ENCODE results near the gene YWHAG.

DNA sequence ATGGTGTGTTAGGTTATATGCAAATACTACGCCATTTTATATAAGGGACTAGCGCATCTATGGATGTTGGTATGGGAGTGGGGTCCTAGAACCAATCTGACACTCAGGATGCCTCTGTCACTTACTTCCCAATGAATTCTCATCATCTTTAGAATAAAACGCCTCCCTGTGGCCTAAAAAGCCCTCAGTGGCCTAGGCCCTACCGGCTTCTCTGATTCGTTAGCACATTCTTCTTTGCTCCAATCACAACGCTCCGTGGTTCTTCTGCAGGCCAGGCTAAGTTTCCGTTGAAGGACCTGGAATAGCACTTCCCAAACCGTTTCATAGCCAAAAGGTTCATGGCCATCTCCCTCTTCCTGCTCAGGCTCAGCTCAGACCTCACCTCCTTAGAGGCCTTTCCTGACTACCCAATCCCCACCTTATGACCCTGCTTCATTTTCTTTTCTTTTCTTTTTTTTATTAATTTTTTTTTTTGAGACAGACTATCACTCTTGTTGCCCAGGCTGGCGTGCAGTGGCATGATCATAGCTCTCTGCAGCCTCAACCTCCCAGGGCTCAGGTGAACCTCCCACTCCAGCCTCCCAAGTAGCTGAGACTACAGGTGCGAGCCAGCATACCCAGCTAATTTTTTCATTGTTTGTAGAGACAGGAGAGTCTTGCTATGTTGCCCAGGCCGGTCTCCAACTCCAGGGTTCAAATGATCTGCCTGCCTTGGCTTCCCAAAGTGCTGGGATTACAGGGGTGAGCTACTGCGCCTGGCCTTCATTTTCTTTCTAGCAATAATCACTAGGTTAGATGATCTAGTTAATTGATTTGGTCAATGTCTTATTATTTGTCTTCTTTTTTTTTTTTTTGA, 24.5 kb upstream of the YWHAG start:
- TF ChIP-seq YY1 (IDR thresholded peaks at IDR 0.05; ENCODE audit: insufficient read depth, insufficient read length) (no peak), ZNF274 (IDR thresholded peaks at IDR 0.05; ENCODE audit: low read depth, low read length) (no peak), SUZ12 (IDR thresholded peaks at IDR 0.05; ENCODE audit: extremely low read depth, insufficient read depth, insufficient read length) (no peak)
